Measurements from ENCODE around the gene ADGRV1.

DNA sequence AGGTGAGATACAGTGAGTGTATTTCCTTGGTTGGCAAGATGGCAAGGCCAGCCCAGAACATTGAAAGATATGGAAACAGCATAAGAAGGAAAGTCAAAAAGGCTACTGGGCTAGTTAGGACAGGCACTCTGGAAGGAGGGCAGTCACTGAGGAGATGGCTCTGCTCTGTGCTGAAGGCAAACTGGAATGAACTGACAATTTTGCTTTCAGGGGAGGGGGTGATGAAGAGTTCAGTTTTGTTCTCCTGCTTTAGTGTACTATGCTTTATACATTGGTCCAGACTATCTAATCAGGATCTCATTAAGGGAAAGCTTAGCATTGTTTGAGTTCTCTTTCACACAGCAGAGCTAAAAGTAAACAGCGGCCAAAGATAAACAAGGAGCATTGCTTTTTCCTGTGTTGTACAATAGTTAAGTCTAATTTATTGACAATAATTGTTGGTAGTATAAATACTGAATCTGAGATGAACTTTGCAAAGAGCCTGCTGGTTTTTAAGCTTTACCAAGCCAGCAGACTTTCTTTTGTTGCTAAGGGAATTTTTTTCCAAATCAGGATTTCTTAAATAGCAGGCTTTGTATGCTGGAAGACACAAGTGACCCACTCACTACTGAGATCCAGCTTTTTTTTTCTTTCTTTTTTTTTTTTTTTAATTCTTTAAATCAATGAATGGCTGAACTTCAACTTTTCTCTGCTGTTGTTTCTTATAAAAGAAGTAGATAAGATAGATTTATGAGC is 469.0 kb downstream of the ADGRV1 start:
- TF ChIP-seq, protein P1, sequence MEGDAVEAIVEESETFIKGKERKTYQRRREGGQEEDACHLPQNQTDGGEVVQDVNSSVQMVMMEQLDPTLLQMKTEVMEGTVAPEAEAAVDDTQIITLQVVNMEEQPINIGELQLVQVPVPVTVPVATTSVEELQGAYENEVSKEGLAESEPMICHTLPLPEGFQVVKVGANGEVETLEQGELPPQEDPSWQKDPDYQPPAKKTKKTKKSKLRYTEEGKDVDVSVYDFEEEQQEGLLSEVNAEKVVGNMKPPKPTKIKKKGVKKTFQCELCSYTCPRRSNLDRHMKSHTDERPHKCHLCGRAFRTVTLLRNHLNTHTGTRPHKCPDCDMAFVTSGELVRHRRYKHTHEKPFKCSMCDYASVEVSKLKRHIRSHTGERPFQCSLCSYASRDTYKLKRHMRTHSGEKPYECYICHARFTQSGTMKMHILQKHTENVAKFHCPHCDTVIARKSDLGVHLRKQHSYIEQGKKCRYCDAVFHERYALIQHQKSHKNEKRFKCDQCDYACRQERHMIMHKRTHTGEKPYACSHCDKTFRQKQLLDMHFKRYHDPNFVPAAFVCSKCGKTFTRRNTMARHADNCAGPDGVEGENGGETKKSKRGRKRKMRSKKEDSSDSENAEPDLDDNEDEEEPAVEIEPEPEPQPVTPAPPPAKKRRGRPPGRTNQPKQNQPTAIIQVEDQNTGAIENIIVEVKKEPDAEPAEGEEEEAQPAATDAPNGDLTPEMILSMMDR (IDR thresholded peaks at IDR 0.05) = no peak
- no peak for TF ChIP-seq POLR2A (IDR thresholded peaks at IDR 0.05)

Measured in thyroid gland (tissue), 4 donors.